CD4-positive, alpha-beta T cell treated with Interleukin-4 for 1 hour (primary cell): Measurements from ENCODE around the gene NEK11.

Experiments used
- DNase-seq, 2 donors: peaks; one replicate each; pipeline ENCODE4 v3.0.0-alpha.2; 2020 to 2022

The NEK11 gene

GRCh38 chr3:131143802-131144201 lies 117.1 kb downstream of the NEK11 start:
- DNase-seq = no peak

DNA sequence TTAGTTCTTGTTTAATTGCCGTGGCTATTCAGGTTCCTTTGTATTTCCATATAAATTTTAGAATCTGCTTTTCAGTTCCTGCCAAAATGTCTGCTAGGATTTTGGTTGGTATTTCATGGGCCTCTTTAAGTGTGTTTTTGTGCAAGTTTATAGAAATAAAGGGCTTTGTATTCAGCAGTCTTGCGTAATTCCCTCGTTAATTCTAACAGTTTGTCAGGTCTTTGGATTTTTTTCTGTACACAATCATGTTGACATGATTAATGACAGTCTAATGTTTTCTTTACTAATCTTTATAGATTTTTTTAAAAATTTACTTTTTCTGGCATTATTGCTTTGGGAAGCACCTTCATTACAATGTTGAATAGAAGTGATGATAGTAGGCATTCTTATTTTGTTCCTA lies 120.9 kb downstream of the NEK11 start:
- DNase-seq = no peak

GRCh38 chr3:131158434-131158833 lies 131.8 kb downstream of the NEK11 start:
- DNase-seq = no peak

- DNase-seq = no peak
Observed at GRCh38 chr3:131162516-131162915, 135.8 kb downstream of the NEK11 start.

GRCh38 chr3:131167867-131168266 lies 141.2 kb downstream of the NEK11 start:
- no peak for DNase-seq

GRCh38 chr3:131169331-131169730 lies 142.7 kb downstream of the NEK11 start:
- no peak for DNase-seq

DNA sequence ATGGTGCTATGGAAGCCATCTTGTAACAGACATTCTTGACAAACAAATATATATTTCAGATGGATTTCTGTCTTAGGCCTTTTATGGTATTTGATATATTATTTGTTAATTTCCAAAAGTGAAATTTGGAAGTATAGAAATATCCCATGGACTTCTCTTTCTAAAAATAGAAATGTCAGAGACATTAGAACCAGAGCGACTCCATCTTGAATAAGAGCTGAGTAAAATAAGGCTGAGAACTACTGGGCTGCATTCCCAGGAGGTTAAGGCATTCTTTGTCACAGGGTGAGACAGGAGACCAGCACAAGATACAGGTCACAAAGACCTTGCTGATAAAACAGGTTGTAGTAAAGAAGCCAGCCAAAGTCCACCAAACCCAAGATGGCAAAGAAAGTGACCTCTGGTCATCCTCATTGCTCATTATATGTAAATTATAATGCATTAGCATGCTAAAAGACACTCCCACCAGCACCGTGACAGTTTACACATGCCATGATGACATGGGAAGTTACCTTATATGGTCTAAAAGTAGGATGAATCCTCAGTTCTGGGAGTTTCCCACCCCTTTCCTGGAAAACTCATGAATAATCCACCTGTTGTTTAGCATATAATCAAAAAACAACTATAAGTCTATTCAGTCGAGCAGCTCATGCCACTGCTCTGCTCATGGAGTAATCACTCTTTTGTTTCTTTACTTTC lies 146.0 kb downstream of the NEK11 start:
- no peak for DNase-seq

- DNase-seq = peak; percentile 14 to 39
Observed at GRCh38 chr3:131174752-131175151, 148.1 kb downstream of the NEK11 start.

DNA sequence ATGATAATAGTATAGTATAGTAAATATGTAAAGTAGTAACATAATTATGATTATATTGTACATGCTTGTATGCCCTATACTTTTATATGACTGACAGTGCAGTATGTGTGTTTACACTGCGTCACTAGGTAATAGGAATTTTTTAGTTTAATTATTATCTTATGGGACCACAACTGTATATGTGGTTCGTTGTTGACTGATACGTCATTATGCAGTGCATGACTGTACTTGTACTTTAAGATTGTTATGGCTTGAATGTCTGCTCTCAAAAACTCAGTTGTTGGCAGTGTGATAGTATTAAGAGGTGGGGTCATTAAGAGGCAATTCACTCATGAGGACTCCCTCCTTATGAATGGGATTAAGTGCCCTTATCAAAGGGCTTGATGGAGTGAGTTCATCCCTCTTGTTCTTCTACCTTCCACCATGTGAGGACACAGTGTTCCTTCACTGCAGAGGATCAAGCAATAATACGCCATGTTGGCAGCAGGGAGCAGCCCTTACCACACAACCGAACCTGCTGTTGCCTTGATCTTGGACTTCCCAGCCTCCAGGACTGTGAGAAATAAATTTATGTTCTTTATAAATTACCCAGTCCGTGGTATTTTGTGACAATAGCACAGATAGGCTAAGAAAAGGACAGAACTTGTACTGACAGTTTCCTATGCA lies 152.2 kb downstream of the NEK11 start:
- no peak for DNase-seq

DNA sequence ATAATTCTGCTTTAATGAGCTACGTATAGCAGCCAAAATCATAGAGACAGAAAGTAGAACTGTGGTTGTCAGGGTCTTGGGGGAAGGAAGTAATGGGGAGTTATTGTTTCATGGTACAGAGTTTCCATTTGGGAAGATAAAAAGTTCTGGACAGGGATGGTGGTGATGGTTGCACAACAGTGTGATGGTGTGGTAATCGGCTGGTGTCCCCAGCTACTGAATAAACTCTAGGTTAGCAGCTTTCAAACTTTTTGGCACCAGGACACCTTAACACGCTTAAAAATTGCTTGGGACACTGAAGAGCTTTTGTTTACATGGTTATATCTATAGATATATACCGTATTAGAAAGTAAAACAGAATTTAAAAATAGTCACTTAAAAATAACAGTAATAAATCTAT lies 166.0 kb downstream of the NEK11 start:
- no peak for DNase-seq

DNA sequence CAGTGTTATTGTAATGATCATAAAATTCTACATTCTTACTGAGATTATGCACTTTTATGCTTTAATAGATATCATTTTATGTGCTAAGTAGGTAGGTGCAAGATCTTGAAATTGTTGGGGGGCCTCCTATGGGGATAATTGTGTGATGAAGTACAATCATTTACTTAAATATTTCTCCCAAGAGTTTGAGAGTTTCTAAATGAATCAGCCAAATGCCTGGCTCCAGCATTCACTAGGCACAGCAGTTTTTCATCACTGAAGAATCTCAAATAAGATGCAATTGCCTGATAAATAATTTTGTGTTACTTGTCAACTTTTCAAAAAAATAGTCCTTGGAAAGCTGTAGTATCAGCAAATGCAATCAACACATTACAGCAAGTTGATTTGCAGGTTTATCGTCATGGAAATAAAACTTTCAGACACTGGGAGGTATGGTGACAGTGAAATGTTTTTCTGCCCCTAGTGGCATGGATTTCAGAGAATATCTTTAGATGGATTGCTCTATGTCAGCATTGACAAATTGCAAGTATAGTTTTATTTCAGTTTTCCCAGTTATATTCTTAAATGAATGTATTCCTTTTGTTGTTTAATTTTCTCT lies 167.1 kb downstream of the NEK11 start:
- no peak for DNase-seq

GRCh38 chr3:131194816-131195215 lies 168.1 kb downstream of the NEK11 start:
- DNase-seq = no peak

DNA sequence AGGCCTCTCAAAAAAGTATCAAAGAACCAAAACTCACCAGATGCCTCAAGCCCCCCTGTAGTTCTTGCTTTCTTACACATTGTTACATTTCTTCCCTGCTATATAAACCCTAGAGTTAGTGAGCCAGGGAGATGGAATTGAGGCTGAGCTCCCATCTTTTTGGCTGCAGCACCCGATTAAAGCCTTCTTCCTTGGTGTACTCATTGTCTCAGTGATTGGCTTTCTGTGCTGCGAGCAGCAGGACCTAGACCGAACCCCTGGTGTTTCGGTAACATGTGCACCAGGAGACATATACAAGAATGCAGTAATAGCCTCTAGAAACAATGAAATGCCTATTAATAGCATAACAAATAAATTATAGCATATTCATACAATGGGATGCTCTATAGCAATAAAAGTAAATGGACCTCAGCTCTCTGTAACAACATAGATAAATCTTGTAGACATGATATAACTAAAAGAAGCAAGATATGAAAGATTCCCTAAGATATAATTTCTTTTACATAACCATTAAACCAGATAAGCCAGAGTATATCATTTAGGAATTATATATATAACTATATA lies 174.0 kb downstream of the NEK11 start:
- DNase-seq = no peak

- no peak for DNase-seq
Observed at GRCh38 chr3:131216330-131216729, 189.7 kb downstream of the NEK11 start.

DNA sequence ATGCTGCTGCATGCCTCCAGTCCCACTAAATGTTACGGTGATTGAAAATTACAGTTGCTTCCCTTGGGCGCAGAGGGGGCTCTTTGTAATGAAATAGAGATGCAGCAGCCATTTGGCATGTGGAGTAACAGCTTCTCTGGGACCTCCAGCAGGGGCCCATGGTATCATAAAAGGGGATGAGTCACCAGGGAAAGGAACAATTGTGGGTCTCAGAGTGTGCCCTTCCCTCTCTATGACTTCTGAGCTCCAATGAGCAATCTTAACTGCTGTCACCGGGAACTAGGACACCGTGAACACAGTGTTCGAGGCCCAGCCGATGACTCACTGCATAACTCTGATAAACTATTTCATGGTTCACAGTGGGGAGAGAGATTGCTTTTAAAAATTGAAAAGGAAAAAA lies 190.1 kb downstream of the NEK11 start:
- no peak for DNase-seq

DNA sequence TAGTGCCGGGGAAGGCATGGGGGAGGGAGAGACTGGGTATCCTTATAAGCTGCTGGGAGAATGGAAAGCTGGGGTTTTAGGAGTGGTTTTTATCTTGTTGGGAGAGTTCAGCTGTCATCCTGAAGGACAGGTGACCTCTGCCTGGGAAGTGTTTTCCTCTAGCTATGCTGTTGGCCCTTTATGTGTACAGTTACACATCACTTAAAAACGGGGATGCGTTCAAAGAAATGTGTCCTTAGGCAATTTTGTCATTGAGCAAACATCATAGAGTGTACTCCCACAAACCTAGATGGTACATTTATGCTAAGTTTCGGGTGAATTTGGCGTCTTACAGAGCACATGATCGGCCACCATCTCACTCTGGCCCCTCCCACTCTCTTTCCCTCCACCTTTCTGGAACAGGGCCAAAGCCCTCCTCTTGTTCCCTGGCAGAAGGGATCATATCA lies 190.6 kb downstream of the NEK11 start:
- no peak for DNase-seq

- no peak for DNase-seq
Observed at GRCh38 chr3:131218196-131218595, 191.5 kb downstream of the NEK11 start.

GRCh38 chr3:131221731-131222130 lies 195.1 kb downstream of the NEK11 start:
- no peak for DNase-seq

DNA sequence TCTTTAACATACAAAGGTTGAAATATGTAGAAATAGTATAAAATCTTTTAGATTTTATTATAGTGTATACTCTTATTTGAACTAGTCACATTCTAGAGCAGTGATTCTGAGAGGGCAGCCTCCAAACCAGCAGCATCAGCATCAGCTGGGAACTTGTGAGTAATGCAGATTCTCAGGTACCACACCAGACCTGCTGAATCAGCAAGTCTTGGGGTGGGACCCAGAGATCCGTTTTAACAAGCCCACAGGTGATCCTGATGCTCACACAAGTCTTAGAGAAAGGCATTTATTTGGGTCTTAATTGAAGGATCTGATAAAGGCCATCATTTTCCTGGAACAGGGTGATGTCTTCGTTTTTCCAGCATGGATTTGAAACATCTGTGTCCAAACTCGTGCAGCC lies 195.9 kb downstream of the NEK11 start:
- DNase-seq = no peak

GRCh38 chr3:131223373-131224289 lies 197.0 kb downstream of the NEK11 start:
- no peak for DNase-seq

DNA sequence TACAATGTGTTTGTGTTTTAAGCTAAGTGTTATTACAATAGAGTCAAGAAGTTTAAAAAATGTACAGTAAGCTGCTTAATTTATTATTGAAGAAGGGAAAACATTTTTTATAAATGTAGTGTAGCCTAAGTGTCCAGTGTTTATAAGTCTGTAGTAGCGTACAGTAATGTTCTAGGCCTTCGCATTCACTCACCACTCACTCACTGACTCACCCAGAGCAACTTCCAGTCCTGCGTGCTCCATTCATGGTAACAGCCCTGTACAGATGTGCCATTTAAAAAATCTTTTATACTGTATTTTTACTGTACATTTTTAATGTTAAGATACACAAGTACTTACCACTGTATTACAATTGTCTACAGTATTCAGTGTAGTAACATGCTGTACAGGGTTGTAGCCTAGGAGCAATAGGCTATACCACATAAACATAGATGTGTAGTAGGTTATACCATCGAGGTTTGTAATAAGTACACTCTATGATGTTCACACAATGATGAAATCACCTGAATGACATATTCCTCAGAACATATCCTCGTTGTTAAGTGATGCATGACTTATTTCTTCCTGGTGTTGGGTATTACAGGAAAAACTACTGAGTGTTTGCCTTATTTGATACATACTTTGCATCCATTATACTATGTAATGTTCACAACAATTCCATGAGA lies 198.3 kb downstream of the NEK11 start:
- no peak for DNase-seq

GRCh38 chr3:131228522-131228921 lies 201.8 kb downstream of the NEK11 start:
- DNase-seq = no peak
